ENCODE measurements around the gene SPAG4. TPM values are rescaled to one million over a fixed set of nuclear protein-coding genes. Genes with fewer than 3 reads are reported as not detected.

Gene SPAG4
- total RNA-seq, 1 donor, result 5.6 TPM

DNA sequence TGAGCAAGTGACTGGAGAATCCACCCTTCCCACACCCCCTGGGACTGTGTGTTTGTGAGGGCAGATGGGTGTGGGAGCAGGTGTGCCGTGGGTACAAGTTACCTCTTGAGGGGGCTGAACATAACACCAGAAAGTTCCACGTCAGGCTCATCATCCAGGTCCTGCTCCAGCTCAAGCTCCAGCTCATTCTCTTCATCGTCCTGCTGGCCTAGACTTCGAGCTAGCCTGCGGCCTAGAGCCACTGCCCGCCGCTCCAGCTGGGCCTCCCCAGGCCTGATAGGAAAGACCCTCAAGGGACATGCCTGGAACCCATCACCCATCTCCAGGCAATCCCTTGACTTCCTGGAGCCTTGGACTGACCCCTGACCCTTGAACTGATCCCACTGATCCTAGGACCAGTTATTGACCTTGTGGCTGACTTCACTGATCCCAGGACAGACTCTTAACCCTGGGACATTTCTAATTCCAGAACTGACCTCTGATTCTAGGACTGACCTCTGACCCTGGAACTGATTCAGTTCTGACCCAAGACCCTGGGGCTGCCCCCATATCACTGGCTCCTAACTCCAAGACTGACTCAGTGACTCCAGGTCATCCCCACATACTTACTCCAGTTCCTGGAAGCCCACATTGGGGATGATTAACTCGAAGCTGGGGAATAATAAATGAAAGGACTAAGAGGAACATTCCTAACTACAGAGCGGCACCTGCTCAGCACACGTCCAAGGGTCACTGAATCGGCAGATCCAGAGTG, 11.8 kb upstream of the SPAG4 start:
- TF ChIP-seq, protein P1, sequence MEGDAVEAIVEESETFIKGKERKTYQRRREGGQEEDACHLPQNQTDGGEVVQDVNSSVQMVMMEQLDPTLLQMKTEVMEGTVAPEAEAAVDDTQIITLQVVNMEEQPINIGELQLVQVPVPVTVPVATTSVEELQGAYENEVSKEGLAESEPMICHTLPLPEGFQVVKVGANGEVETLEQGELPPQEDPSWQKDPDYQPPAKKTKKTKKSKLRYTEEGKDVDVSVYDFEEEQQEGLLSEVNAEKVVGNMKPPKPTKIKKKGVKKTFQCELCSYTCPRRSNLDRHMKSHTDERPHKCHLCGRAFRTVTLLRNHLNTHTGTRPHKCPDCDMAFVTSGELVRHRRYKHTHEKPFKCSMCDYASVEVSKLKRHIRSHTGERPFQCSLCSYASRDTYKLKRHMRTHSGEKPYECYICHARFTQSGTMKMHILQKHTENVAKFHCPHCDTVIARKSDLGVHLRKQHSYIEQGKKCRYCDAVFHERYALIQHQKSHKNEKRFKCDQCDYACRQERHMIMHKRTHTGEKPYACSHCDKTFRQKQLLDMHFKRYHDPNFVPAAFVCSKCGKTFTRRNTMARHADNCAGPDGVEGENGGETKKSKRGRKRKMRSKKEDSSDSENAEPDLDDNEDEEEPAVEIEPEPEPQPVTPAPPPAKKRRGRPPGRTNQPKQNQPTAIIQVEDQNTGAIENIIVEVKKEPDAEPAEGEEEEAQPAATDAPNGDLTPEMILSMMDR (IDR thresholded peaks at IDR 0.05; ENCODE audit: insufficient read depth, low read depth, low read length), result no peak
- H3K4me3 ChIP-seq (ENCODE audit: low read depth, low read length), result no peak overlapping the region
- DNase-seq (ENCODE audit: low read depth), result no peak

DNA sequence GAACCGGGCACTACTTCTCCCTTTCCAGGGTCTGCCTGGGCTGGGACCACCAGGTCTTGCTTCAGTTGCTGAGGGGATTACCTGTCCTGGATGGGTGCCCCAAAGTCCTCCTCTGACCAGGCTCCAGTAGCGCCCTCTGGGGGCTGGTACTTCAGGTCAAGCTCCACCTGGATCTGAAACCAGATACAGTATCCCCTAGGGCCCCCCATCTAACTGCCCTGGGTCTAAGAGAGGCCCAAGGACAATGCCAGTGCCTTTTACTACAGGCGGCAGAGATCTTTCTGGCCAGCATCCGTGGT, 11.2 kb upstream of the SPAG4 start:
- no peak overlapping the region for H3K4me3 ChIP-seq (ENCODE audit: low read depth, low read length)
- TF ChIP-seq, protein P1 (IDR thresholded peaks at IDR 0.05; ENCODE audit: insufficient read depth, low read depth, low read length), result peak; percentile 41
- DNase-seq (ENCODE audit: low read depth), result peak; percentile 6

DNA sequence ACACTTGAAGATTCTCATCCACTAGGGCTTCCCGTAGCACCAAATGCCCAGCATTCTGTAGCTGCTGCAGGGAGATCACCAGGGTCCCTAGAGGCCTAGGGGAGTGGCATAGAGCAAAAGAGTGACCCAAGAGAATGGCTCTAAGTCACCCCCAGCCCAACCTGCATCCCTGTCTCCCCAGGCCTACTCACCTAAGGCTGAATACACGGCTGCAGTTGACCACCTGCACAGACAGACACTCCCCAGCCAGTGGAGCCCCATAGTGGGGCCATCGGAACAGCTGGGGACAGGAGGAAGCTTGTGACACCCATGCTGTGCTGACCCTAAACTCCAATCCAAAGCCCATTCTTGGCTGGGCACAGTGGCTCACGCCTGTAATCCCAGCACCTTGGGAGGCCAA, 9.5 kb upstream of the SPAG4 start:
- no peak for DNase-seq (ENCODE audit: low read depth)
- no peak overlapping the region for H3K4me3 ChIP-seq (ENCODE audit: low read depth, low read length)
- TF ChIP-seq, protein P1 (IDR thresholded peaks at IDR 0.05; ENCODE audit: insufficient read depth, low read depth, low read length), result no peak

DNA sequence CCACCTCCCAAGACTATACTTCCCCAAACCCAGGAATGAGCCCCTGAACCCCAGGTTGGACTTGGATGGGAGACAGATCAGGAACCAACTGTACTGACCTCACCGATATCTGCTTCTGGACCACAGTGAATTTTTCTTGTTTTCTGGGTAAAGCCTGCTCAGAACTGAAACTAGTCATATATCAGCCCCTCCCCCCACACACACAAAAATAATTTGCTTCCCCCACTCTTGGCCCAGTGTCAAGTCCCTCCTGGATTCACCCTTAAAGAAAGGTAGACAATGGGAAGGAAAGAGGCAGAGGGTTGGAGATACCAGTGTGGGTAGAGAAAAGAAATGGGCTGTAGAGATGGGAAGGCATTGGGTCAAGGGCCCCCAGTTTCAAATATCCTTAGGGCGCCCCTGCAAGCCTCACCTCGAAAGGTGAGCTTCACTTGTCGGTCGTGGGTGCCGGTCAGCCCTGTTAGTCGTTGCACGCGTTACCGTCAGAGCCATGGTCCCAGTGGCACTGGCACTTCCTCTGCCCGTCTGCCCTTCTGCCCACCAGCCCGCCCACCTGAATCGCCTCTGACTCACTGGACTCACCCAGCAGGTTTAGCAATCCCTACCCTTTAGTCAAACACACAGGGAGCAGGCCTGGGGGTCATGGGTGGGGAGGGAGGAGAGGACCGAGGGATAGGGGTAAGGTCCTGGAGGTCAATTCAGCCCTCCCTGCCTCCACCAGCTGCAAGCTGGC, 8.5 kb upstream of the SPAG4 start:
- TF ChIP-seq, protein P1 (IDR thresholded peaks at IDR 0.05; ENCODE audit: insufficient read depth, low read depth, low read length), result no peak
- H3K4me3 ChIP-seq (ENCODE audit: low read depth, low read length), result no peak overlapping the region
- no peak for DNase-seq (ENCODE audit: low read depth)

DNA sequence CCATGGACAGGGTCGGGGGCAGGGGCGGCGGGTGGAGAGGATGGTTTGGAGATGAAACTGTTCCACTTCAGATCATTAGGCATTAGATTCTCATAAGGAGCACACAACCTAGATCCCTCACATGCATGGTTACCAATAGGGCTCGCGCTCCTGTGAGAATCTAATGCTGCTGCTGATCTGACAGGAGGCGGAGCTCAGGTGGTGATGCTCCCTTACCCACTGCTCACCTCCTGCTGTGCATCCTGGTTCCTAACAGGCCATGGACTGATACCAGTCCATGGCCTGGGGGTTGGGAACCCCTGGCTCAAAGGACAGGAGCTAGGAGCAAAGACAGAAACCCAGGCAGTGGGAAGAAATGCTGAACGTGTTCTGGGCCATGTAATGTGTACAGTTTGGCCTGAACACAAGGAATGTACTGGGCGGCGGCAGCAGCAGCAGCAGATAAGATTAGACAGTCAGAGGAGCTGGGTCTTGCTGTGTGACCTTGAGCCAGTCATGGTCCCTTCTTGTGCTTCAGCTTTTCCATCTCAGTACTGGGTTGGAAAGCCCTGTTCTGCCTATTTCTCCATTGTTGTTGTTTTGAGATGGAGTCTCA, 4.7 kb upstream of the SPAG4 start:
- H3K4me3 ChIP-seq (ENCODE audit: low read depth, low read length), result no peak overlapping the region
- TF ChIP-seq, protein P1 (IDR thresholded peaks at IDR 0.05; ENCODE audit: insufficient read depth, low read depth, low read length), result no peak
- peak; percentile 8 for DNase-seq (ENCODE audit: low read depth)

DNA sequence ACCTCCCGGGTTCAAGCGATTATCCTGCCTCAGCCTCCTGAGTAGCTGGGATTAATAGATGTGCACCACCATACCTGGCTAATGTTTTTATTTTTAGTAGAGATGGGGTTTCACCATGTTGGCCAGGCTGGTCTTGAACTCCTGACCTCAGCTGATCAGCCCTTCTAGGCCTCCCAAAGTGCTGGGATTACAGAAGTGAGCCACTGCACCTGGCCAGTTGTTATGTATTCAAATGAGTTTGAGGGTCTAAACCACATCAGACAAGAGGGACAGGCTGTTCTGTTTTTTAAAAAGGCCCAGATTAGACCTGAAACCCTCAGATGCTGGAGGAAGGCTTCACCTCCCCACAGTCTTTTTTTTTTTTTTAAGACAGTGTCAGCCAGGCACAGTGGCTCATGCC, 4.1 kb upstream of the SPAG4 start:
- TF ChIP-seq, protein P1 (IDR thresholded peaks at IDR 0.05; ENCODE audit: insufficient read depth, low read depth, low read length), result no peak
- no peak overlapping the region for H3K4me3 ChIP-seq (ENCODE audit: low read depth, low read length)
- DNase-seq (ENCODE audit: low read depth), result no peak
